HG03064 (cell line): ENCODE data around the gene LIN37.
"Not testable (repeated sequence)": the region's sequence is repeated elsewhere in the genome, so short reads cannot be mapped to it uniquely, and the experiment has no call there.

Experiments
- ATAC-seq: cut with Tn5 transposase; IDR thresholded peaks from one replicate; pipeline ENCODE4 v1.9.1; 2021; ENCODE audit warnings: low read depth; ENCODE audit not compliant: unreplicated experiment

Gene LIN37

GRCh38 chr19:35787227-35787799, 38.9 kb downstream of the LIN37 start:
- ATAC-seq, result no peak

GRCh38 chr19:35788205-35788960, 40.0 kb downstream of the LIN37 start:
- ATAC-seq, result no peak

- ATAC-seq, result no peak
Observed at GRCh38 chr19:35789195-35789977, 41.0 kb downstream of the LIN37 start.

- ATAC-seq, result no peak
Observed at GRCh38 chr19:35789978-35790944, 41.9 kb downstream of the LIN37 start.

GRCh38 chr19:35790981-35791813, 42.8 kb downstream of the LIN37 start:
- ATAC-seq, result no peak

- no peak for ATAC-seq
Observed at GRCh38 chr19:35791814-35792279, 43.5 kb downstream of the LIN37 start.

- ATAC-seq, result no peak
Observed at GRCh38 chr19:35792312-35792711, 43.9 kb downstream of the LIN37 start.

- no peak for ATAC-seq
Observed at GRCh38 chr19:35792888-35793287, 44.5 kb downstream of the LIN37 start.

GRCh38 chr19:35793381-35794165, 45.2 kb downstream of the LIN37 start:
- no peak for ATAC-seq

GRCh38 chr19:35795564-35795963, 47.2 kb downstream of the LIN37 start:
- not testable (repeated sequence) for ATAC-seq

GRCh38 chr19:35796645-35797542, 48.5 kb downstream of the LIN37 start:
- no peak for ATAC-seq

GRCh38 chr19:35797663-35798062, 49.3 kb downstream of the LIN37 start:
- no peak for ATAC-seq

GRCh38 chr19:35801828-35802227, 53.5 kb downstream of the LIN37 start:
- ATAC-seq, result no peak
